WTC11 (cell line): Measurements from ENCODE around the gene CCAR1.

Source experiments
- E2F1 ChIP-seq: sonication (generic); formaldehyde crosslinking; IDR thresholded peaks from 2 replicates; pipeline ENCODE4 v1.8.0; 2022; ENCODE audit warnings: mild to moderate bottlenecking, missing genetic modification reagents
- MAX ChIP-seq: sonication (generic); formaldehyde crosslinking; IDR thresholded peaks from 2 replicates; pipeline ENCODE4 v1.8.0; 2022; ENCODE audit warnings: mild to moderate bottlenecking, missing genetic modification reagents
- TF ChIP-seq, protein P1 (sequence below): sonication (generic); formaldehyde crosslinking; IDR thresholded peaks from 2 replicates; pipeline ENCODE4 v1.8.1; 2023; ENCODE audit warnings: mild to moderate bottlenecking, missing genetic modification reagents, moderate library complexity

DNA sequence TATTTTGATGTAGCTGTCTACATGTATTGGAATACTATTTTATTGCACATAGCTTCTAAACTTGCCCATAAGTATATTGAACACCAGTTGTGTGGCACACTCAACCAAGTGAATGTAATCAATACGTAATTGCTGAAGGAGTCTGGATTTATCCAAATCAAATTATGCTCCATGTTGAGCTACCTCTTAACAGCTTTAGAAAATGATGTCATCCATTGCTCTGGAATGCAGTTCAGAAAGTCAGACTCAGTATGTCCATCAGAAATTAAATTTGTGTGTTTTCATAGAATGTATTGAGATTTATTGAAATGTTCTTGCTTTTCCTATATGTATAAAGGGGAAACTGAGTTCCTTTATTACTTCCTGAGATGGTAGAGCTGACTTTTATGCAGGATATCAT lies 25.0 kb upstream of the CCAR1 start:
- TF ChIP-seq MAX (CRISPR knock-in tag) (no peak), E2F1 (no peak)
- TF ChIP-seq, protein P1, sequence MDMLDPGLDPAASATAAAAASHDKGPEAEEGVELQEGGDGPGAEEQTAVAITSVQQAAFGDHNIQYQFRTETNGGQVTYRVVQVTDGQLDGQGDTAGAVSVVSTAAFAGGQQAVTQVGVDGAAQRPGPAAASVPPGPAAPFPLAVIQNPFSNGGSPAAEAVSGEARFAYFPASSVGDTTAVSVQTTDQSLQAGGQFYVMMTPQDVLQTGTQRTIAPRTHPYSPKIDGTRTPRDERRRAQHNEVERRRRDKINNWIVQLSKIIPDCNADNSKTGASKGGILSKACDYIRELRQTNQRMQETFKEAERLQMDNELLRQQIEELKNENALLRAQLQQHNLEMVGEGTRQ (CRISPR knock-in tag): no peak
